HTR-8/SVneo (cell line): ENCODE results near the gene GALNT7.
"Not testable (repeated sequence)": the region's sequence is repeated elsewhere in the genome, so short reads cannot be mapped to it uniquely, and the experiment has no call there.

Experiments used
- DNase-seq: peaks from one replicate; pipeline ENCODE4 v3.0.0; 2011; ENCODE audit warnings: low spot score, mixed read lengths; ENCODE audit not compliant: insufficient read length
- FAIRE-seq: peaks from 2 replicates; lab custom pipeline; 2011; peaks lifted over from hg19 to GRCh38; lab: Jason Lieb, UNC

GALNT7 gene

GRCh38 chr4:173168396-173169177, at the start of gene GALNT7:
GALNT7 (plus strand) TSS chr4:173168811; CDS start chr4:173168836, 25 bp downstream.
- FAIRE-seq (peak; percentile 33), DNase-seq (peak; percentile 80)

GRCh38 chr4:173118819-173119218, 49.8 kb upstream of the GALNT7 start:
- not testable (repeated sequence) for FAIRE-seq, DNase-seq

- FAIRE-seq (peak; percentile 68), DNase-seq (peak; percentile 39)
These were observed 48.8 kb upstream of the GALNT7 start for GRCh38 chr4:173119818-173120217.

GRCh38 chr4:173121076-173121561, 47.5 kb upstream of the GALNT7 start:
- DNase-seq, result no peak

DNA sequence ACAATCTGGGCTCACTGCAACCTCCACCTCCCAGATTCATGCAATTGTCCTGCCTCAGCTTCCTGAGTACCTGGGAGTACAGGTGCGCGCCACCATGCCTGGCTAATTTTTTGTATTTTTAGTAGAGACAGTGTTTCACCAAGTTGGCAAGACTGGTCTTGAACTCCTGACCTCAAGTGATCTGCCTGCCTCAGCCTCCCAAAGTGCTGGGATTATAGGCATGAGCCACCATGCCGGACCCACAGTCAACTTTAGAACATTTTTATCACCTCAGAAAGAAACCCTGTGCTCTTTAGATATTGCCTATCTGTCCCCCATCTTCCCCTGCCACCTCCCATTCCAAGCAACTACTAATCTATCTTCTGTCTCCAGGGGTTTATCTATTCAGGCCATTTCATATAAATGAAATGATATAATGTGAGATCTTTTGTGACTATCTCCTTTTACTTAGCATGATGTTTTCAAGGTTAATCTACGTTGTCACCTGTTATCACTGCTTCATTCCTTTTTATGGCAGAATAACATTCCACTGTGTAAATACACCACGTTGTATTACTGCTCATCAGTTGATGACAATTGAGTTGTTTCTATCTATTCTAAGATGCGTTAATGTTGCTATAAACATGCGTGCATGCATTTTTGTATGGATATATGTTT, 44.3 kb upstream of the GALNT7 start:
- DNase-seq (no peak), FAIRE-seq (peak; percentile 68)

More at GRCh38 chr4:173121076-173121561, 47.5 kb upstream of the GALNT7 start:
- peak; percentile 46 for FAIRE-seq

DNA sequence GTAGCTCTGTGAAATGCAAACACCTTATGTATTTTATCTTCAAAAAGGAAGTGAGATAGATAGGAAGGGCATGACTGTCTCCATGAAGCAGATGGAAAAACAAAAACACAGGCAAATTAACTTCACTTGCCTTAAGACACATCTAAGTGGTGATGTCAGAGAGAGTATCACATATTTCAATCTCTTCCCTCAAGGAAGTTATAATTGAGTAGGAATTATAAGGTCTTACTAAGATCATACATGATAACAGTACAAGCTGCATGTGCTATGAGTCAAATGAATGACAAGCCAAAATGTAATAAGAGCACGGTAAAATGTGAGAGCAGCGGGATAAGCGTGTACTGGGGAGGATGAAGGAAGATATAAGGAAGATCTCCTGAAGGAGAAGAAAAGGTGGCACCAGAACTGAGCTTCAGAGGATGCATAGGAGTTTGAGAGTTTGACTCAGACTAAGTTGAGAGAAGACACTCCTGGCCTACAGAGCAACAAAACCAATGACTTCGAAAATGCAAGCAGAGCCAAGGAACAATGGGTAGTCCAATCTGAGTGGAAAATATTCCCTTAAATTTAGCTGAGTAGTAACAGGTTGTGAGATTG, 43.3 kb upstream of the GALNT7 start:
- FAIRE-seq (no peak), DNase-seq (no peak)

- DNase-seq, result no peak
- no peak for FAIRE-seq
These were observed 40.3 kb upstream of the GALNT7 start for GRCh38 chr4:173128199-173128890.

DNA sequence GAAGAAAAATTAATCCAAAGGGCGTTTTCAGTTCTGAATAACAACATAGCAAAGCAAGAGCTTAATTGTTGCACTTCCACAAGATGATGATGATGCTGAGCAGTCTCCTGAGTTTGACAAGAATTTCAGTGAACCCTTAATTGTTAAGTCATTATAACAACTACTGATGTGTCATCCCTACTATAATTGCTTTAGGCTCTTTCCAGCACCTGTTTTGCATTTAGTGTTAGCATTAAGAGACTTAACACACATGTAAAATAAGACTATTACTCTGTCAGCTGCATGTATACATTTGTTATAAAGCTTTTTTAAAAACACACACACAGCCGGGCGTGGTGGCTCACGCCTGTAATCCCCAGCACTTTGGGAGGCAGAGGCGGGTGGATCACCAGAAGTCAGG, 37.9 kb upstream of the GALNT7 start:
- DNase-seq (no peak), FAIRE-seq (no peak)

DNA sequence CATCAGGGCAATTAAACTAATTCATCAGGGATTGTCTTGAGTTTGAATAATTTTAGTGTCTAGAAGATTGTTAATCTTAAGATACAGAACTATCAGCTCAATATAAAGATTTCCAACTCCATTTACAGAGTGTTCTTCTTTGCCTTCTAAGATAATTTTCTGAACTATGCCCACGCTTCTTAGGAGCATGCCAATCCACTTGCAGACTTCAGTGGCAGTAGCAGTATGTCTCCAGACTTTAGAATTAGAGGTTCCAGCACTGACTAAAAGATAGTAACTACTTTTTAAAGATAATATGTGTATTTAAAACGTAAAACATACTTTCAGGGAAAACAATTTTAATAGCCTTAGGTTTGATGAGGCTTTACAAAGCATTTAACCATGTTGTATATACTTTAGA, 34.2 kb upstream of the GALNT7 start:
- DNase-seq, result no peak
- FAIRE-seq, result no peak

DNA sequence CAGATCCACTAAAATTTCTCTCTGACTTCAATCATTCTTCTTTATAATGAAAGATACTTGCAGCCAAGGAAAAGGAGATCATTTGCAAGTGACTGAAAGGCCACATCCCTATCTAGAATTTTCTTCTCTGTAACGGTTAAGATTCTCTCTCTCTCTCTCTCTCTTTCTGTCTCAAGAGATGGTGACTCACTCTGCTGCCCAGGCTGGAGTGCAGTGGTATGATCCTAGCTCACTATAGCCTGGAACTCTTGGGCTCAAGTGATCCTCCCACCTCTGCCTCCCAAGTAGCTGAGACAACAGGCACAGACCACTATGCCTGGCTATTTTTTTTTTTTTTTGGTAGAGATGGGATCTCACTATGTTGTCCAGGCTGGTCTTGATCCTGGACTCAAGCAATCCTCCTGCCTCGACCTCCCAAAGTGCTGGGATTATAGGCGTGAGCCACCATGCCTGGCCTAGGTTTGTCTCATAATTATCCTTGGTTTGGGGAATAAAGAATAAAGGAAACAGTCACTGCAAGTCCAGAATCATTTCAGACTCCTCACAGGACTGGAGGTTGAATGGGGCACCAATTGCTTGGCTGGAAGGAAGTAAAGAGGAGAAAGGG, 33.3 kb upstream of the GALNT7 start:
- FAIRE-seq (no peak), DNase-seq (no peak)

DNA sequence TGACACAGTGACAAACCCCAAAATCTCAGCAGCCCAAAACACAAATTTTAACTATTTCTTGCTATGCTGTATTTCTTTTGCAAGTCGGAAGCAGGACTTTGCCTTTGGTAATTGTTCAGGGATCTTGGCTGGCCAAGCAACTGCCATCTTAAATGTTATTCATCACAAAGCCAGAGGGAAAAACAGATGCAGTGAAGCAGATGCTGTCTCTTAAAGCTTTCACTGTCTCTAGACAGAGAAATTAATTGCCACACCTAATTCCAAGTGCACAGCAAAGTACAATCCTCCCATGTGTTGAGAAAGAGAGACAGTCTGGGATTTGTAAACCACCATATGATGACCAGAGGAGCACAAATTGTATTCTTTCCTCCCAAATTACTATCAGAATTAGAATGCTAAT, 30.0 kb upstream of the GALNT7 start:
- DNase-seq (no peak), FAIRE-seq (no peak)

DNA sequence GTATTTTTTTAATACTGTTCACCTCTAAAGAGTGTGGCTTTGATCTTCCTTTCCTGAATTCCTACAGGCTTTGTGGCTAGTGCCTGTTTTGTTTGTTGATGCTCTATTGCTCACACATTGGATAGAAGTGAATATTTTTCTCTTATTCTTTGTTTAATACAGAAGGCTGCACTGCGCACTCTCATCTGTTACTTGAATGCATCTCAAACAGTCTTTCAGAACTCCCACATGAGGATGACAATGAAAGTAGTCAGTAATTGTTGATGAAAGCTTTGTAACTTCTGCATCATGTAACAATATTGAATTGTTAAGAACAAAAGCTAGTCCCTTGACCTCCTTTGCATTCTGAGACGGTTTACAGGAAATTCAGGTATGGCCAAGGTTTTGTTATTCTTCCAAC, 29.1 kb upstream of the GALNT7 start:
- DNase-seq (no peak), FAIRE-seq (no peak)

- DNase-seq (no peak), FAIRE-seq (peak; percentile 26)
These were observed 23.5 kb upstream of the GALNT7 start for GRCh38 chr4:173145131-173145530.

GRCh38 chr4:173146456-173146855, 22.2 kb upstream of the GALNT7 start:
- DNase-seq (no peak), FAIRE-seq (no peak)

- DNase-seq (no peak), FAIRE-seq (no peak)
These were observed 17.1 kb upstream of the GALNT7 start for GRCh38 chr4:173151496-173151895.

- DNase-seq (no peak), FAIRE-seq (no peak)
These were observed 16.5 kb upstream of the GALNT7 start for GRCh38 chr4:173152104-173152503.

- FAIRE-seq, result no peak
These were observed 15.2 kb upstream of the GALNT7 start for GRCh38 chr4:173153445-173153844.

GRCh38 chr4:173159791-173160190, 8.8 kb upstream of the GALNT7 start:
- DNase-seq (no peak), FAIRE-seq (no peak)

More at GRCh38 chr4:173153445-173153844, 15.2 kb upstream of the GALNT7 start:
- DNase-seq, result no peak

- DNase-seq, result no peak
- FAIRE-seq, result no peak
These were observed 7.7 kb upstream of the GALNT7 start for GRCh38 chr4:173160871-173161270.

DNA sequence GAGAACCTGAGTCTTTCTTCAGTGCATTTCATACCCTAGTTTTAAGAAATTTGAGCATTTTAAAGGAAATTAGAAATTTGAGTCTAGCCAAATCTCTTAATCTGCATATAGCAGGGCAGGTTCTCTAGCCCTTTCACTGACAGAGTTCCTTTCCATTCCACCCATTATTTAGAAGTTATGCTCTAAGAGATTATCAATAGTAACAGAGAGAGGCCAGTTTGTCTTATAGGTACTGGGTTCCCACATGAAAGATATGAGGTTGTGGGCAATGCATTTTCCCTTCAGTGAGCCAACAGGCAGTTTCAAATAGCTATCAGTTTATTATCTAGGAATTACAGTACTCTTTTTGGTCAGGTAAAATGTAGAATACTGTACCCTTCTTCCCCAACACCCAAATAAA, 7.3 kb upstream of the GALNT7 start:
- no peak for DNase-seq
- no peak for FAIRE-seq
